ENCODE results near the gene MOAP1. TPM values are rescaled to one million over a fixed set of nuclear protein-coding genes. Genes with fewer than 3 reads are reported as not detected.
"Not testable (repeated sequence)": the region's sequence is repeated elsewhere in the genome, so short reads cannot be mapped to it uniquely, and the experiment has no call there.

MOAP1 gene
- total RNA-seq, 2 donors from 2014 or later, result 33.1 to 41.6 TPM

DNA sequence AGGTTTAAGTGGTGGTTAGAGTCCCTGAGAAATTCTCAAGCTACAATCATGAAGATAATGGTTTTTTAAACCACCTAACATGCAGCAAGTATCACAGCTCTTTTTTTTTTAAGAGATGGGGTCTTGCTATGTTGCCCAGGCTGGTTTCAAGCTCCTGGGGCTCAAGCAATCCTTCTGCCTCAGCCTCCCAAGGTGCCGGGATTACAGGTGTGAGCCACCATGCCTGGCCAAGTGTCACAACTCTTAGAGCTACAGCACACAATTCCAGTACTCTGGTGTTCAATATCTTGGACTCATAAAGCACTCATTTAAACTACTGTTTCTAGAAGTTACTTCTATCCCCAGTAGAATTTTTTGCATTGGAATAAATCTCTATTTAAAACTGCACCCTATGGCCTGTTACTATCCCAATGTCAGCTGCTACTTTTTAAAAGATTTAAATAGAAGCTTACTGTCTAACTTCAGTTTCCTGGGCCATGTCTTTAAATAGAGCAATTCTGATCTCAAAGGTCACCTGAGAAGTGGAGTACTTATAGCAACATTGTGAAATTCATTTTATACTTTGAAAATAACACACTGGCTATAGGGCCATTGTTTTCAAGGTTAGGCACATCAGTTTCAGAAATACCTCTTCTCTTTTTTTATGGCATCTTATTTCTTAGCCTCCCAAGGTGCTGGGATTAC, 10.8 kb upstream of the MOAP1 start:
- intact Hi-C loops (cut with DNase I), result no loop called here
- ATAC-seq (no peak), DNase-seq (no peak)

DNA sequence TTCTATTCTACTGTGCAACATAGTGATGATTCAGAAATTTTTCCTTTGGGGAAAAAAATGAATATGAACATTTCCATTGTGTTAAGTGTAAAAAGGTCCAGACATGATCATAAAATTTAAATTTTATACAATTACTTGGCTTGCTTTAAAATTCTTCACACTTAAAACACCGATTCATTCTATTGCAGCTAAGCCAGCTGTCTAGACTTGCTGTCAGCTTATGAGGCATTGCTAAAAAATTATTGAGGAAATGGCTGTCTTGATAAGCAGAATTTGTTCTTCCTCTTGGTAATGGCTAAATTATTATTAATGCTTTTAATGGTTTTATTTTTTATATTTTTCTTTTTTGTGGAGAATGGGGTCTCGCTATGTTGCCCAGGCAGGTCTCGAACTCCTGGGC, 2.3 kb upstream of the MOAP1 start:
- no peak for DNase-seq
- no peak for ATAC-seq
- intact Hi-C loops (cut with DNase I), result no loop called here

DNA sequence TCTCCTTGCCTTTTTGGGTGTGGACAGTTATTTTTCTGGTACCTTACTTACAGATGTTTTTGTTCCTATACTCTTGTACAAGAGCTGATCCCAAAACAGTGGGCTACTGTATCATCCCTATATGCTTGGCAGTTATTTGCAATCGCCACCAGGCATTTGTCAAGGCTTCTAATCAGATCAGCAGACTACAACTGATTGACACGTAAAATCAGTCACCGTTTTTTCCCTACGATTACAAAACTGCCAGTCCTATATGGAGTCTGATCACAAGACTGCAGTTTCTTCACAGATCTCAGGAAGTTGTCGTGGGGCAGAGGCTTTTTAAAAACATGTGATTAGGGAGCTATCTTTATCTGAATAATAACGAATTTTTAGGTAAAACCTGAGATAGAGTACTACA, 1.8 kb upstream of the MOAP1 start:
- DNase-seq, result no peak
- intact Hi-C loops (cut with DNase I), result no loop called here
- no peak for ATAC-seq

DNA sequence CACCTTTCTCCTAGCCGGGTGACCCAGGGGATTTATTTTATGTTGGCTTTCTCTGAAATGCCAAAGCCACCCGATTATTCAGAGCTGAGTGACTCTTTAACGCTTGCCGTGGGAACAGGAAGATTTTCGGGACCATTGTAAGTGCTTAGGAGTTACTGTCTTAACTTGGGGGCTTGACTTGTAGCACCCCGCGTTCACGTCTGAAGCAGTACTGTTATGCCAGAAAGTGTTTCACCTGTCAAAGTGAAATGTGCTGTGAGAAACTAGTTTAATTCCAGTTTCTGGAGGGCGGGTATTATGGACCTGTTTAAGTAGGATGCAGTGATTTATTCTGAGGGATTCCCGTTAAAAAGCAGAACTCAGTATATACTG, 638 bp upstream of the MOAP1 start:
- ATAC-seq (no peak), DNase-seq (no peak)
- intact Hi-C loops (cut with DNase I), result no loop called here

DNA sequence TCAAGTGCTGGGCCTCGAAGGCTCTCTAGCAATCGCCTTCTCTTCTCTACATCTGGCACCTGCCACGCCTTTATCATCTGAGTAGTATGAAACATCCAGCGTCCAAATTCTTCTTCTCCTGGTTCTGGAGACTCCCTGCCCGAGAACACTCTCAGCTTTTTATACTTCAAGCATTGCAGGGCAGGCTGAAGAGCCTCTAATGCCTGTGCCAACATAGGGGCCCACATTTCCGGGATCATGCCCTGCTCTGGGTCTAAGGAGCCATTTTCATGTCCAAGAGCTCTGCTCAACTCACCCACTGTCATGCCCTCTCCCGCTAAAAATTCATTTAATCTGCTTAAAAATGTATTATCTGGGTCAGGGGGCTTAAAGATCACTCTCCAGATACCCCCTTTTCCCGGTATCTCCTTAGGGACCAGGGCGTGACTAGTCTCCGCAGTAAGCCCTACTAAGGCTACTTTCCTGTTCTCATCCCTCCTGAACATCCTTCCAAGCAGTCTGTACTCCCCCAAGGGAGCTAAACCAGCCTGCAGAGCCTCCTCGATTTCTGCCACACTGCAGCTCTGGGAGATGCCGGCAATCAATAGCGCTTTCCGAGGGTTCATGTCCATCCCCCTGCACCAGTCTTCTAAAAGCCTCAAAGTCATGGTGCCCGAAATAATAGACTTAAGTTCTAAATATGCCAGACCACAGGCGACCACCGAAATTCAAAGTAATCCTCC, 940 bp downstream of the MOAP1 start:
- DNase-seq (no peak), ATAC-seq (no peak)
- intact Hi-C loops (cut with DNase I), result no loop called here

DNA sequence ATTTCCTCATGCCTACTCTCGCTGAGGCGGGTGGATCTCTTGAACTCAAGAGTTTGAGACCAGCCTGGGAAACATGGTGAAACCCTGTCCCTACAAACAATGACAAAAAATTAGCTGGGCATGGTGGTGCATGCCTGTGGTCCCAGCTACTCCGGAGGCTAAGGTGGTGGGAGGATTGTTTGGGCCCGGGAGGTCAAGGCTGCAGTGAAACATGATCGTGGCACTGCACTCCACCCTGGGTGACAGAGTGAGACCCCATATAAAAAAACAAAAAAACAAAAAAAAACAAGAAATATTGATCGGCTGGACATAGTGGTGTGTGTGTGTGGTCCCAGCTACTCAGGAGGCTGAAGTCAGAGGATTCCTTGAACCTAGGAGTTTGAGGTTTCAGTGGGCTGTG, 9.2 kb downstream of the MOAP1 start:
- no peak for ATAC-seq
- DNase-seq, result no peak
- intact Hi-C loops (cut with DNase I), result no loop called here

- ATAC-seq; intact Hi-C loops (cut with DNase I); DNase-seq: not testable (repeated sequence)
Measured at GRCh38 chr14:93174731-93175130, 10.0 kb downstream of the MOAP1 start.

GRCh38 chr14:93173943-93174395, 10.7 kb downstream of the MOAP1 start:
- DNase-seq (no peak), ATAC-seq (peak in 1 of 2 donors; percentile 81)
- intact Hi-C loops (cut with DNase I), result no loop called here

GRCh38 chr14:93171376-93171775, 13.3 kb downstream of the MOAP1 start:
- no peak for DNase-seq
- intact Hi-C loops (cut with DNase I), result no loop called here
- no peak for ATAC-seq

DNA sequence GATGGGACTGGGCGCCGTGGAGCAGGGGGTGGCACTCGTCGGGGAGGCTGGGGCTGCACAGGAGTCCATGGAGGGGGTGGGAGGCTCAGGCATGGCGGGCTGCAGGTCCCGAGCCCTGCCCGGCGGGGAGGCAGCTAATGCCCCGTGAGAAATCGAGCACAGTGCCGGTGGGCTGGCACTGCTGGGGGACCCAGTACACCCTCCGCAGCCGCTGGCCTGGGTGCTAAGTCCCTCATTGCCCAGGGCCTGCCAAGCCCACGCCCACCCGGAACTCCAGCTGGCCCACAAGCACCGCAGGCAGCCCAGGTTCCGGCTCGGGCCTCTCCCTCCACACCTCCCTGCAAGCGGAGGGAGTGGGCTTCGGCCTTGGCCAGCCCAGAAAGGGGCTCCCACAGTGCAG, 14.6 kb downstream of the MOAP1 start:
- ATAC-seq; intact Hi-C loops (cut with DNase I); DNase-seq: not testable (repeated sequence)

GRCh38 chr14:93169619-93170018, 15.1 kb downstream of the MOAP1 start:
- DNase-seq; intact Hi-C loops (cut with DNase I); ATAC-seq: not testable (repeated sequence)

DNA sequence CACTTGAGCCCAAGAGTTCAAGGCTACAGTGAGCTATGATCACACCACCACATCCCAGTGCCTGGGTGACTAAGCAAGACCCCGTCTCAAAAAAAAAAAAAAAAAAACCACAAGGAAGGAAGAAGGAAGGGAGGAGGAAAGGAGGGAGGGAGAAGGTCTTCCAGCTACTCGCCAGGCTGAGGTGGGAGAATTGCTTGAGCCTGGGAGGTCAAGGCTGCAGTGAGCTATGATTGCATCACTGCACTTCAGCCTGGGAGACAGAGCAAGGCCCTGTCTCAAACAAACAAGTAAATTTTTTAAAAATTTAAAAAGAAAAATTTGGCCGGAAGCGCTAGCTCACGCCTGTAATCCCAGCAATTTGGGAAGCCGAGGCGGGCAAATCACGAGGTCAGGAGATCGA, 16.1 kb downstream of the MOAP1 start:
- DNase-seq; intact Hi-C loops (cut with DNase I): not testable (repeated sequence)

GRCh38 chr14:93165271-93166265, 19.1 kb downstream of the MOAP1 start:
- DNase-seq; intact Hi-C loops (cut with DNase I); ATAC-seq: not testable (repeated sequence)

More for the DNA sequence above, 16.1 kb downstream of the MOAP1 start:
- ATAC-seq, result not testable (repeated sequence)

DNA sequence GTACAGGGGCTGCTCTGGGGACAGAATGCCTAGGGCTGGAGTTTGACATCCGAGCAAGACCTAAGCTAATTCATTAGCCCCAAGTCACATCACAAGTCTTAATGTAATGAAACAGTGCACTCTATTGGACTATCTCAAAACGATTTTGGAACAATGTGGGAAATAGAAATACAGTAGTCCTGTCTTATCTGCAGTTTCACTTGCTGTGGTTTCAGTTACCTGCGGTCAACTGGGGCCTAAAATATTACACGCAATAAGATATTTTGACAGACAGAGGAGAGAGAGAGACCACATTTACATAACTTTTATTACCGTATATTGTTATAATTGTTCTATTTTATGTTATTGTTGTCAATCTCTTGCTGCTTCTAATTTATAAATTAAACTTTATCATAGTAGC, 21.1 kb downstream of the MOAP1 start:
- DNase-seq (no peak), ATAC-seq (no peak)
- intact Hi-C loops (cut with DNase I), result no loop called here

DNA sequence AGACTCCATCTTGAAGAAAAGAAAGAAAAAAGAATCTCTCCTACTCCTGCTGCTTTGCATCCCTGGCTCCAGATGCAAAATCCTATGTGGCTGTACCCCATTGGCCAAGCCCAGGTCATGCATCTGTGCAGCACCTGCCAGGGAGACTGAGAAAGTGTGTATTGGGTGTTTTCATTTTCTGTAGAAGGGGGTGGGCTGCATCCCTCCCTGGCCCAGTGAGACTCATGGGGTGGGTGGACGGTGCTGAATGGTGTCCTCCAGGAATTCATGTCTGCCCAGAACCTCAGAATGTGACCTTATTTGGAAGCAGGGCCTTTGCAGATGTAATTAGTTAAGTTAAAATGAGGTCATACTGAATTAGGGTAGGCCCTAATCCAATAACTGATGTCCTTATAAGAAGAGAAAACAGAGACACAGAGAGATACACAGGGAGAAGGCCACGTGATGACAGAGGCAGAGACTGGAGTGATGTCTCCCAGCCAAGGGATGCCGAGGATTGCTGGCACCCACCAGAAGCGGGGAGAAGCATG, 23.2 kb downstream of the MOAP1 start:
- no peak for DNase-seq
- no peak for ATAC-seq
- intact Hi-C loops (cut with DNase I), result no loop called here

- intact Hi-C loops (cut with DNase I), result no loop called here
- no peak for ATAC-seq
Measured at GRCh38 chr14:93160353-93160801, 24.3 kb downstream of the MOAP1 start.

GRCh38 chr14:93159625-93160352, 24.9 kb downstream of the MOAP1 start:
- ATAC-seq; intact Hi-C loops (cut with DNase I); DNase-seq: not testable (repeated sequence)

More at GRCh38 chr14:93160353-93160801, 24.3 kb downstream of the MOAP1 start:
- no peak for DNase-seq

- ATAC-seq; DNase-seq; intact Hi-C loops (cut with DNase I): not testable (repeated sequence)
Measured at GRCh38 chr14:93158349-93158748, 26.3 kb downstream of the MOAP1 start.

Measured in left cardiac atrium (tissue), 4 donors.